ENCODE measurements around the gene ZNHIT2.
"Not testable (repeated sequence)": the region's sequence is repeated elsewhere in the genome, so short reads cannot be mapped to it uniquely, and the experiment has no call there.

ZNHIT2 gene

GRCh38 chr11:65121865-65122696 is 4.6 kb upstream of the ZNHIT2 start, which contains the start of the genes FAU and MRPL49:
Gene FAU (minus strand): TSS chr11:65122134. CDS start chr11:65121813, 321 bp downstream.
Gene MRPL49 (plus strand): TSS chr11:65122321. CDS start chr11:65122347, 26 bp downstream.
- peak; percentile 93 for DNase-seq (ENCODE audit: low read depth, low spot score)
- H3K27ac ChIP-seq, result peak within 1 kb of the TSS; percentile 93

DNA sequence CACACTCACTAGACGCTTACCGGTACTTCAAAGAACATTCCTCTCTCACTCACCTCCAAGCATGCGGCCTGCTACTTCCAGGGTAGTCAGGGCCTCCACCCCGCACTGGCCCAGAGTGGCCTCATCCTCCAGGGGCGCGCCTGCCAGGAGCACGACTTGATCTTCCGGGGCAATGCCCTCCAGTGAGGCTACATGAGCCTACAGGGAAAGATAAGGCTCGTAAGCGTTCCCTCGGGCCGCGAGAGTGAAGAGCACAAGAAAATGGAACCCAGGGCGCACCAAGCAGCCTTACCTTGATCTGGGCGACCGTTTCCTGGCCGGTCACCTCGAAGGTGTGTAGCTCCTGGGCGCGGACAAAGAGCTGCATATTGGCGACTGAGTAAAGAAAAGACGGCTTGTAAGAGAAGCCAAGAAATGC is 4.0 kb upstream of the ZNHIT2 start:
- no peak for DNase-seq (ENCODE audit: low read depth, low spot score)
- H3K27ac ChIP-seq, result peak overlapping the region; percentile 93

DNA sequence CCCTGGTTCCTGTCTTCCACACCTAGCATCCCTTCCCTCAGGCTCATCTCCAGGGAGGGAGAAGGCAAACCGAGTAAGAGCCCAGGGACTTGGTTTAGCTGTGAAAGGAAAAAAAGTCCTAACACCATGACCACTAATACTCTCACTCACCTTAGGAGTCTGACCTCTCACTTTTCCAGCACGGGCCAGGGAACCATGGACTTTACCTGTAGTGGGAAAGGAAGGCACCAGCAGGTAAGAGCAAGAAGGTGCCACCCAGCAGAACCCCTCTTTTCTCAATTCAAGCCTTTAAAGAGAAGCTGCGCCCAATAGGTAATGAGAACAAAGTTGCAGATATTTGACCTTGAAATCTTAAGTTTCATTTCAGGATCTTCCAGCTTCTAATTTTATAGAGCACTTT is 3.3 kb upstream of the ZNHIT2 start:
- no peak for DNase-seq (ENCODE audit: low read depth, low spot score)
- H3K27ac ChIP-seq, result peak overlapping the region; percentile 93

DNA sequence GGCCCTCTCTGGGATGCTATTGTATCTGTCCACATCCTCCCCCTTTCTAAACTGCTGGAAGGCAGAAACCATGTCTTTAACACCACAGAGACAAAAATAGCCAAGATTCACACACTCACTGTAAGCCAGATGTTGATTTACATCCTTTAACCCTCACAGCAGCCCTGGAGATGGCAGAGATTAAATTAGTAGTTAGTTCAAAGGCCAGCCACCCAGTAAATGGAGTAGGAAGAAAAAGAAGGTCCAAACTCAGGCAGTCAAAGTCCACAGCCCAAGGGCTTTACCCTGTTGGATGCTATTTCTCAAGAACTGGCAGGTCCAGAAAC is 2.1 kb upstream of the ZNHIT2 start:
- no peak for DNase-seq (ENCODE audit: low read depth, low spot score)
- peak overlapping the region; percentile 93 for H3K27ac ChIP-seq

GRCh38 chr11:65118891-65119669 is 1.6 kb upstream of the ZNHIT2 start:
- not testable (repeated sequence) for DNase-seq (ENCODE audit: low read depth, low spot score)
- H3K27ac ChIP-seq, result peak overlapping the region; percentile 93

DNA sequence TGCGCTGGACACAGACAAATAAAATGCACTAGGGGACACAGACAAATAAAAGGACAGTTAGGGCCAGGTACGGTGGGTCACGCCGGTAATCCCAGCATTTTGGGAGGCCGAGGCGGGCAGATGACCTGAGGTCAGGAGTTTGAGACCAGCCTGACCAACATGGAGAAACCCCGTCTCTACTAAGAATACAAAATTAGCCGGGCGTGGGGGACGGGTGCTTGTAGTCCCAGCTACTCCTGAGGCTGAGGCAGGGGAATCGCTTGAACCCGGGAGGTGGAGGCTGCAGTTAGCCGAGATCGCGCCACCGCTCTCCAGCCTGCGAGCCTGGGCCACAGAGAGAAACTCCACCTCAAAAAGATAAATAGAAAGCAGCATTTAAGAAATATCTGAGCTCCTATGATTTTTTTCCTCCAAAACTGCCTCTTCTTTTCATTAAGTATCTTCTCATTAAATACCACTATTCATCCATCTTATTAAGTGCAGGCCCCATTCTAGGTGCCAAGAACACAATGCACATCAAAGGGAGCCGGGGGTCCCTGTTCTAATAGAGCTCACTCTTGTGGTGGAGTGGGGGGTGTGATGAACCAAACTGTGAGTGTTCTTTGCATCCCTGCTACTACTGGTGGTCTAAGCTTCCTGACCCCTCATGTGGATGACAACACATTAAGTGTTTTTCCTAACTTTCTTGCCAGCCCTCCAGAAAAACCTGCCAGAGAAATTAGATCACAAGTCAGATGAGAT is 766 bp upstream of the ZNHIT2 start:
- H3K27ac ChIP-seq, result peak overlapping the region; percentile 93
- no peak for DNase-seq (ENCODE audit: low read depth, low spot score)

- no peak for DNase-seq (ENCODE audit: low read depth, low spot score)
- H3K27ac ChIP-seq, result peak overlapping the region; percentile 93
Observed at GRCh38 chr11:65116370-65117205, 913 bp downstream of the ZNHIT2 start.

GRCh38 chr11:65115361-65116082 is 2.0 kb downstream of the ZNHIT2 start:
- no peak for DNase-seq (ENCODE audit: low read depth, low spot score)
- H3K27ac ChIP-seq, result peak overlapping the region; percentile 93

- H3K27ac ChIP-seq, result no peak overlapping the region
- no peak for DNase-seq (ENCODE audit: low read depth, low spot score)
Observed at GRCh38 chr11:65114538-65115171, 2.8 kb downstream of the ZNHIT2 start.

DNA sequence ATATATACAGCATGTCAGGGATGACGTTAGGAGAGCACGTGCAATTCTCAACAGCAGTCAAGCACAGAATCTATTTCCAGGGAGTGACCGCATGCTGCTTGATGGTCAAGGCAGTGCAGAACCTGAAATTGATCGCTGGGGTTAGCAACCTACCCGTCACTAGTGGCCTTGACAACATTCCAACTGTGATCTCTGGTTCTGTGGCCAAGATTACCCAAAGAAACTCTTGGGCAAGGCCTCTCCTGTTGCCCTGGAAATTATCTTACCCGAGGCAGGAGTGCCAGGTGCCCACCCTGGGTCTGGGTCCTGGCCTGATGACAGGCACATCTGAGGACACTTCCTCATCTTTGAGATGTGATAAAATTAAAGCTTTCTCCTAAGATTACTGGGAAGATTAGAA is 3.7 kb downstream of the ZNHIT2 start:
- no peak for DNase-seq (ENCODE audit: low read depth, low spot score)
- H3K27ac ChIP-seq, result no peak overlapping the region

- H3K27ac ChIP-seq, result no peak overlapping the region
- no peak for DNase-seq (ENCODE audit: low read depth, low spot score)
Observed at GRCh38 chr11:65113361-65113756, 4.1 kb downstream of the ZNHIT2 start.

DNA sequence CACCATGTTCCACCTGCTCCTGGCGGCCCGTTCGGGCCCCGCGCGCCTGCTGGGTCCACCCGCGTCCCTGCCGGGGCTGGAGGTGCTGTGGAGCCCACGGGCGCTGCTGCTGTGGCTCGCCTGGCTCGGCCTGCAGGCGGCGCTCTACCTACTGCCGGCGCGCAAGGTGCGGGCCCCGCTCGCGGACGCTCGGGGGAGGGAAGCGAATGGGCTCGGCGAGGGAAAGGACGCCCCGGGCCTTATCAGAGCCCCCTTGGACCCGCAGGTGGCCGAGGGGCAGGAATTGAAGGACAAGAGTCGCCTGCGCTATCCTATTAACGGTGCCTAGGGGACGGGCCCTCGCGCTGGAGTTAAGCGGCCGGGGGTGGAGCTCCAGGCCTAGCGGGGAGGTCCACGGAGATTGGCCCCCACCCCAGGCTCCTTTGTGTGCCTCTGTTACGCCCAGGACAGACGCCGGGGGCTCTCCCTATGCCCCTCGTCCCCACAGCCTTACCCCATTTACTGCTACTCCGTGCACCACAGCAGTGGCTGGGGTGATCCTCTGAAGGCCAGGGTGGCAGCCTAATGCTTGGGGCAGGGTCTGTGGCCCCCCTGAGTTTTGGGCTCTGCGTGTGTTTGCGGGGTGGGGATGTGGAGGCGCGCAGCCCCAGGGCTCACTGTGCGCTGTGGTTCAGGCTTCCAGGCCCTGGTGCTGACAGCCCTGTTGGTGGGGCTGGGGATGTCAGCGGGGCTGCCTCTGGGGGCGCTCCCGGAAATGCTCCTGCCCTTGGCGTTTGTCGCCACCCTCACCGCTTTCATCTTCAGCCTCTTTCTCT is 4.7 kb downstream of the ZNHIT2 start:
- no peak for DNase-seq (ENCODE audit: low read depth, low spot score)
- no peak overlapping the region for H3K27ac ChIP-seq

- DNase-seq (ENCODE audit: low read depth, low spot score), result peak; percentile 69
- H3K27ac ChIP-seq, result peak within 1 kb of the TSS; percentile 17
Observed at GRCh38 chr11:65111744-65112545, 5.6 kb downstream of the ZNHIT2 start, which contains the start of gene TM7SF2. Gene TM7SF2 (plus strand): TSS chr11:65111872. CDS start chr11:65112016, 144 bp downstream.

DNA sequence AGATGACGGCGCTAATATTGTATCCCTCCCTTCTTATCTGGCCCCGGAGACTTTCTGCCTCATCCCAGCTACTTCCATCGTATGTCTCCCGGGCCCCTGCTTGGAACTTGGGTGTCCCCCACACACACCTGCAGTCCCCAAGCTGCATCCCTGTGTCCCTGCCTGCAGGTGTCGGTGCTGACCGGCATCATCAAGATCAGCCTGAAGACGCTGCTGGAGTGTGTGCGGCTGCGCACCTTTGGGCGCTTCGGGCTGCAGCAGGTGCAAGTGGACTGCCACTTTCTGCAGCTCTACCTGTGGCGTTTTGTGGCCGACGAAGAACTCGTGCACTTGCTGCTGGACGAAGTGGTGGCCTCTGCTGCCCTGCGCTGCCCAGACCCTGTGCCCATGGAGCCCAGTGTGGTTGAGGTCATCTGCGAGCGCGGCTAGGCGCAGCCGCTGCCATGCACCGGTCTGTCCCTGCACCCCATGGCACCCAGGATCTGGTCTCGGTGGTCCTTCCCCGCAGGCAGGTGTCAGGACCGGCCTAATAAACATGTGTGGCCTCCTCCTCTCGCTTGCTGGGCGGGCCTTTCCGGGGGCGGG is 6.2 kb downstream of the ZNHIT2 start:
- DNase-seq (ENCODE audit: low read depth, low spot score), result no peak
- H3K27ac ChIP-seq, result no peak overlapping the region

DNA sequence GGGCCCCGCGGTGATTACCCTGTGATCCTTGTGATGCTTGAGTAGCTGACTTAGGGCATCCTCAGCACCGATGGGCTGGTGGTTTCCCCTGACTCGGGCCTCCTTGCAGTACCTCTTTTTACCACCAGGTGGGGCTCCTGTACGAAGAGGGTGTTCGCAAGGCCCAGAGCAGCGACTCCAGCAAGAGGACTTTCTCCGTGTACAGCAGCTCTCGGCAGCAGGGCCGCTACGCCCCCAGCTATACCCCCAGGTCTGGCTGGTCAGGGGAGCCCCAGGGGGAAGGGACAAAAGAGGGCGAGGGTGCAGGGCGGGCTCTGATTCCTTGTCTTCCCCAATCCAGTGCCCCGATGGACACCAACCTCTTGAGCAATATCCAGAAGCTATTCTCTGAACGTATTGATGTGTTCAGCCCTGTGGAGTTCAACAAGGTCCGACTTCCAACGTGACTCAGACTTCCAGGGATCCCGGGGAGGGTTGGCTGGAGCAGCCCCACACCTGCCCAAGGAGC is 7.1 kb downstream of the ZNHIT2 start:
- H3K27ac ChIP-seq, result peak overlapping the region; percentile 4
- no peak for DNase-seq (ENCODE audit: low read depth, low spot score)
